ENCODE data around the gene TMEM121B. TPM values are rescaled to one million over a fixed set of nuclear protein-coding genes. Genes with fewer than 3 reads are reported as not detected.

Gene TMEM121B
- polyA plus RNA-seq, 4 donors: 0.28 to 0.45 (median 0.44) TPM; not detected in 1

DNA sequence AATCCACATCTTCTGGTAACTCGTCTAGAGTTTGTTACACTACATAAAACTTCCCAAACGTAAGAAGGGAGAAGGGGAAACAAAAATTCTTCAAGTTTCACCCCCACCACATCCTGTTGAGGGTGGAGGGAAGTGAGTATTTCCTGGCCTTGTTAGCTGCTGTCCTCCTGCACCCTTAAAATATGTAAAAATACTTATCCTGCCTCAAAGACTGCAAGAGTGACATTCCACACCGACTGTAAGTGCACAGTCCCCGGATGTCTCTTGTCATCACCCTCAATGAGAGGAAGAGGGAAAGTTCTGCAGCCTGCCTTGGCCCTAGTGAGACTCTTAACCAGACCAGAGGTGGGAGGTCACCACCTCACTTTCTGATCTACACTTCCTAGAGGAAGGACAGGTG, 3.3 kb downstream of the TMEM121B start:
- Histone ChIP-seq H3K9me3 (ENCODE audit: control insufficient read depth in 2 of 2, insufficient read depth in 1 of 2, low read depth in 1 of 2, low read length in 1 of 2) (no peaks in the 10 kb centered on the region), H3K4me1 (ENCODE audit: control insufficient read depth in 3 of 3, insufficient read depth in 2 of 3, low read depth in 1 of 3, low read length in 2 of 3) (peaks cover 0 to 3% (median 0%) of the 10 kb centered on the region in 3 donors), H3K4me3 (ENCODE audit: low read depth in 1 of 3, low read length in 3 of 3) (no peak overlapping the region), H3K36me3 (ENCODE audit: control insufficient read depth in 3 of 3, insufficient read depth in 2 of 3, low read depth in 1 of 3, low read length in 3 of 3) (no peaks in the 10 kb centered on the region), H3K27ac (ENCODE audit: low read depth in 1 of 3, low read length in 2 of 3) (no peak overlapping the region), H3K27me3 (ENCODE audit: control insufficient read depth in 3 of 3, insufficient read depth in 3 of 3, low read length in 3 of 3) (peaks cover 3 to 19% (median 14%) of the 10 kb centered on the region in 3 donors)
- 45 to 75% (median 52%) methylated on average over 4 of the region's 4 CpGs for WGBS, 3 donors
- FAIRE-seq (no peak), DNase-seq (no peak)

DNA sequence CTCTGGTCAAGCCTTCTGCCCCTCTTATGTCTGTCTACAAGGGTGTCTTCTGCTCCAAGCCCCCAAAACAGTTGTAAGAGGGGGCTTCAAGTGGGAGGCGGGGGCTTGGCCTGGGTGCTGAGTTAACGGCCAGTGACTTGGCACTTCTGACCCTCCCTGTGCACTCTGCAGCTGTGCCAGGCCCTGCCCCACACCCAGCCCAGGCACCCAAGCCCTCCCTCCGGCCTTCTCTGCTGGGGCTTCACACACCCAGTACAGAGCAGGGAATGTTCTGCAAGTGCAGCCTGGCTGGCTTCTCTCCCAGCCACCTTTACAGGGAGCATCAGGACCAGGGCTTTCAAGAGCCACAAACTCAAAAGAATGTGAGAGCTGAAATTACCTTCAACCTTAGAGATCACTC, 3.8 kb downstream of the TMEM121B start:
- Histone ChIP-seq H3K4me1 (ENCODE audit: control insufficient read depth in 3 of 3, insufficient read depth in 2 of 3, low read depth in 1 of 3, low read length in 2 of 3) (peaks cover 0 to 3% (median 0%) of the 10 kb centered on the region in 3 donors), H3K27me3 (ENCODE audit: control insufficient read depth in 3 of 3, insufficient read depth in 3 of 3, low read length in 3 of 3) (peaks cover 3 to 19% (median 9%) of the 10 kb centered on the region in 3 donors), H3K4me3 (ENCODE audit: low read depth in 1 of 3, low read length in 3 of 3) (no peak overlapping the region), H3K36me3 (ENCODE audit: control insufficient read depth in 3 of 3, insufficient read depth in 2 of 3, low read depth in 1 of 3, low read length in 3 of 3) (no peaks in the 10 kb centered on the region), H3K9me3 (ENCODE audit: control insufficient read depth in 2 of 2, insufficient read depth in 1 of 2, low read depth in 1 of 2, low read length in 1 of 2) (no peaks in the 10 kb centered on the region), H3K27ac (ENCODE audit: low read depth in 1 of 3, low read length in 2 of 3) (no peak overlapping the region)
- WGBS, 3 donors: 64 to 76% (median 70%) methylated on average over 3 of the region's 3 CpGs
- DNase-seq (no peak), FAIRE-seq (no peak)

- FAIRE-seq: no peak
These were observed 4.4 kb downstream of the TMEM121B start for GRCh38 chr22:17116572-17117330.

GRCh38 chr22:17115945-17116565, 5.1 kb downstream of the TMEM121B start:
- no peaks in the 10 kb centered on the region for H3K9me3 ChIP-seq (ENCODE audit: control insufficient read depth in 2 of 2, insufficient read depth in 1 of 2, low read depth in 1 of 2, low read length in 1 of 2)
- peaks cover 0 to under 1% (median 0%) of the 10 kb centered on the region in 3 donors for H3K36me3 ChIP-seq (ENCODE audit: control insufficient read depth in 3 of 3, insufficient read depth in 2 of 3, low read depth in 1 of 3, low read length in 3 of 3)
- WGBS, 3 donors: 58 to 69% (median 62%) methylated on average over 5 of the region's 5 CpGs
- H3K4me3 ChIP-seq (ENCODE audit: low read depth in 1 of 3, low read length in 3 of 3): no peak overlapping the region
- peaks cover 0 to 8% (median 3%) of the 10 kb centered on the region in 3 donors for H3K27me3 ChIP-seq (ENCODE audit: control insufficient read depth in 3 of 3, insufficient read depth in 3 of 3, low read length in 3 of 3)
- peaks cover 0 to 3% (median 0%) of the 10 kb centered on the region in 3 donors for H3K4me1 ChIP-seq (ENCODE audit: control insufficient read depth in 3 of 3, insufficient read depth in 2 of 3, low read depth in 1 of 3, low read length in 2 of 3)
- no peak for DNase-seq
- FAIRE-seq: no peak
- no peak overlapping the region for H3K27ac ChIP-seq (ENCODE audit: low read depth in 1 of 3, low read length in 2 of 3)

More at GRCh38 chr22:17116572-17117330, 4.4 kb downstream of the TMEM121B start:
- Histone ChIP-seq H3K27me3 (ENCODE audit: control insufficient read depth in 3 of 3, insufficient read depth in 3 of 3, low read length in 3 of 3) (peaks cover 3 to 13% (median 4%) of the 10 kb centered on the region in 3 donors), H3K4me1 (ENCODE audit: control insufficient read depth in 3 of 3, insufficient read depth in 2 of 3, low read depth in 1 of 3, low read length in 2 of 3) (peaks cover 0 to 3% (median 0%) of the 10 kb centered on the region in 3 donors), H3K36me3 (ENCODE audit: control insufficient read depth in 3 of 3, insufficient read depth in 2 of 3, low read depth in 1 of 3, low read length in 3 of 3) (no peaks in the 10 kb centered on the region), H3K4me3 (ENCODE audit: low read depth in 1 of 3, low read length in 3 of 3) (no peak overlapping the region), H3K27ac (ENCODE audit: low read depth in 1 of 3, low read length in 2 of 3) (no peak overlapping the region), H3K9me3 (ENCODE audit: control insufficient read depth in 2 of 2, insufficient read depth in 1 of 2, low read depth in 1 of 2, low read length in 1 of 2) (no peaks in the 10 kb centered on the region)
- 45 to 52% (median 50%) methylated on average over 6 of the region's 6 CpGs for WGBS, 3 donors
- no peak for DNase-seq

DNA sequence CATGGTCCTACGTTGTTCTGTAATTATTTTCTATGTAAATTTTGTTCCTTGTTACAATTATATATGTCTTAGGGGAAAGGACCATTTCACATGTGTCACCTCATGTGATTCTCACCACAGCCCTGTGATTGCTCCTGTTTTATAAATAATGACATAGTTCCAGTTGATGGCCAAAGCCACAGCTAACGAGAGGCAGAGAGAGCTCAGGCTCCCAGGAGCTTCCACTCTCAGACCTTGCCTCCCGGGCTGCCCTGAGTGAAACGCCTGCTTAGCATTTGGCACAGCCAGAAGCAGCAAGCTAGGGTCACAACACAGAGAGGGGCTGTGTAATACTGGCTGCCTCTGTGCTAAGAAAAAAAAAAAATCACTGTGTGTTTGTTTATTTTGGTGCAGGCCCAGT, 5.9 kb downstream of the TMEM121B start:
- H3K27ac ChIP-seq (ENCODE audit: low read depth in 1 of 3, low read length in 2 of 3): no peak overlapping the region
- peaks cover 0 to 2% (median 0%) of the 10 kb centered on the region in 3 donors for H3K36me3 ChIP-seq (ENCODE audit: control insufficient read depth in 3 of 3, insufficient read depth in 2 of 3, low read depth in 1 of 3, low read length in 3 of 3)
- no peak for DNase-seq
- FAIRE-seq: no peak
- peaks cover 0 to 3% (median 0%) of the 10 kb centered on the region in 3 donors for H3K4me1 ChIP-seq (ENCODE audit: control insufficient read depth in 3 of 3, insufficient read depth in 2 of 3, low read depth in 1 of 3, low read length in 2 of 3)
- H3K9me3 ChIP-seq (ENCODE audit: control insufficient read depth in 2 of 2, insufficient read depth in 1 of 2, low read depth in 1 of 2, low read length in 1 of 2): no peaks in the 10 kb centered on the region
- H3K4me3 ChIP-seq (ENCODE audit: low read depth in 1 of 3, low read length in 3 of 3): no peak overlapping the region
- H3K27me3 ChIP-seq (ENCODE audit: control insufficient read depth in 3 of 3, insufficient read depth in 3 of 3, low read length in 3 of 3): peaks cover 0 to 8% (median 3%) of the 10 kb centered on the region in 3 donors
- 50 to 89% (median 72%) methylated on average over 4 of the region's 4 CpGs for WGBS, 3 donors

DNA sequence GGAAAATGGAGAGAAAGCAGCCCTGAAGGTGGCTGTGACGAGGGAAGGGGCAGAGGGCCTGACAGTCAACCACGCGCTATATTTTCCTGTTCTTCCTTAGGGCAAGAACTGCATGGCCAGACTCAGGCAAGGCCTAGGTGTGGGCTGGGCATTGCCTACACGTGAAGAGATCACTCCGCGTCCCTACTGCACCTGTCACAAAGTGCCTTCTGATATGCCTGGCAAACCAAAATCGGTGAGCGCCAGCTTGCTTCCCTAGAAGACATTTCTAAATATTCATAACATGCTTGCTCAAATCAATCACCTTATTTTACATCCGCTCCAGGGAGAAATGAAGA, 6.3 kb downstream of the TMEM121B start:
- no peak for DNase-seq
- no peaks in the 10 kb centered on the region for H3K9me3 ChIP-seq (ENCODE audit: control insufficient read depth in 2 of 2, insufficient read depth in 1 of 2, low read depth in 1 of 2, low read length in 1 of 2)
- FAIRE-seq: no peak
- no peak overlapping the region for H3K4me3 ChIP-seq (ENCODE audit: low read depth in 1 of 3, low read length in 3 of 3)
- H3K27ac ChIP-seq (ENCODE audit: low read depth in 1 of 3, low read length in 2 of 3): no peak overlapping the region
- H3K27me3 ChIP-seq (ENCODE audit: control insufficient read depth in 3 of 3, insufficient read depth in 3 of 3, low read length in 3 of 3): peaks cover 0 to 7% (median 0%) of the 10 kb centered on the region in 3 donors
- peaks cover 0 to 3% (median 0%) of the 10 kb centered on the region in 3 donors for H3K4me1 ChIP-seq (ENCODE audit: control insufficient read depth in 3 of 3, insufficient read depth in 2 of 3, low read depth in 1 of 3, low read length in 2 of 3)
- H3K36me3 ChIP-seq (ENCODE audit: control insufficient read depth in 3 of 3, insufficient read depth in 2 of 3, low read depth in 1 of 3, low read length in 3 of 3): peaks cover under 1 to 3% (median 2%) of the 10 kb centered on the region in 3 donors
- 82 to 87% (median 86%) methylated on average over 9 of the region's 9 CpGs for WGBS, 3 donors

GRCh38 chr22:17114173-17114897, 6.8 kb downstream of the TMEM121B start:
- 71 to 77% (median 77%) methylated on average over 13 of the region's 13 CpGs for WGBS, 3 donors
- H3K27ac ChIP-seq (ENCODE audit: low read depth in 1 of 3, low read length in 2 of 3): no peak overlapping the region
- FAIRE-seq: no peak
- H3K36me3 ChIP-seq (ENCODE audit: control insufficient read depth in 3 of 3, insufficient read depth in 2 of 3, low read depth in 1 of 3, low read length in 3 of 3): peaks cover 5 to 8% (median 8%) of the 10 kb centered on the region in 3 donors
- no peak for DNase-seq
- peaks cover 0 to 3% (median 0%) of the 10 kb centered on the region in 3 donors for H3K4me1 ChIP-seq (ENCODE audit: control insufficient read depth in 3 of 3, insufficient read depth in 2 of 3, low read depth in 1 of 3, low read length in 2 of 3)
- H3K4me3 ChIP-seq (ENCODE audit: low read depth in 1 of 3, low read length in 3 of 3): no peak overlapping the region
- H3K9me3 ChIP-seq (ENCODE audit: control insufficient read depth in 2 of 2, insufficient read depth in 1 of 2, low read depth in 1 of 2, low read length in 1 of 2): no peaks in the 10 kb centered on the region
- H3K27me3 ChIP-seq (ENCODE audit: control insufficient read depth in 3 of 3, insufficient read depth in 3 of 3, low read length in 3 of 3): peaks cover 0 to 6% (median 0%) of the 10 kb centered on the region in 3 donors

DNA sequence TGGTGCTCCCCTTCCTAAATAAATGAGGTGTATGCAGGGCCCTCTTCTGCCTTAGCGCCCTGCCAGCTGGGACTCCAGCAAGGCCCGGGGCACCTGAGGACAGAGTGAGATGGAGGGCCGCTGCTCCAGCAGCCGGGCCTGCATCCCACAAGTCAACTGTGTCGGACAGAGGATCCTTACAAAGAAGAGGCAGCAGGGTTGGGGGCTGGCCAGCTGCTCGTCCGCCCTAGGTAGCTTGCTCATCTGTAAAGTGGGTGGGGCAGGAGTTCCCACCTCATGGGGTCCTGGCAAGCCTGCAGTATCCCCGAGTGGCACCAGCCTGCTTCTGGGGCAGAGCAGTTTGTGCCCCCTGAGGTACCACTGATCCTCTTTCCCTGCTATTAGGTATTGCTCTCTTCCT, 7.6 kb downstream of the TMEM121B start:
- no peaks in the 10 kb centered on the region for H3K9me3 ChIP-seq (ENCODE audit: control insufficient read depth in 2 of 2, insufficient read depth in 1 of 2, low read depth in 1 of 2, low read length in 1 of 2)
- no peak overlapping the region for H3K4me3 ChIP-seq (ENCODE audit: low read depth in 1 of 3, low read length in 3 of 3)
- FAIRE-seq: no peak
- no peak overlapping the region for H3K27ac ChIP-seq (ENCODE audit: low read depth in 1 of 3, low read length in 2 of 3)
- 77 to 86% (median 81%) methylated on average over 8 of the region's 8 CpGs for WGBS, 3 donors
- peaks cover 0 to 3% (median 0%) of the 10 kb centered on the region in 3 donors for H3K27me3 ChIP-seq (ENCODE audit: control insufficient read depth in 3 of 3, insufficient read depth in 3 of 3, low read length in 3 of 3)
- H3K4me1 ChIP-seq (ENCODE audit: control insufficient read depth in 3 of 3, insufficient read depth in 2 of 3, low read depth in 1 of 3, low read length in 2 of 3): peaks cover 0 to 3% (median 0%) of the 10 kb centered on the region in 3 donors
- peaks cover 9 to 13% (median 12%) of the 10 kb centered on the region in 3 donors for H3K36me3 ChIP-seq (ENCODE audit: control insufficient read depth in 3 of 3, insufficient read depth in 2 of 3, low read depth in 1 of 3, low read length in 3 of 3)
- no peak for DNase-seq

Data from small intestine (tissue), 7 donors.